ENCODE measurements around the gene FAM25C.
"Not testable (repeated sequence)": the region's sequence is repeated elsewhere in the genome, so short reads cannot be mapped to it uniquely, and the experiment has no call there.

Gene FAM25C

DNA sequence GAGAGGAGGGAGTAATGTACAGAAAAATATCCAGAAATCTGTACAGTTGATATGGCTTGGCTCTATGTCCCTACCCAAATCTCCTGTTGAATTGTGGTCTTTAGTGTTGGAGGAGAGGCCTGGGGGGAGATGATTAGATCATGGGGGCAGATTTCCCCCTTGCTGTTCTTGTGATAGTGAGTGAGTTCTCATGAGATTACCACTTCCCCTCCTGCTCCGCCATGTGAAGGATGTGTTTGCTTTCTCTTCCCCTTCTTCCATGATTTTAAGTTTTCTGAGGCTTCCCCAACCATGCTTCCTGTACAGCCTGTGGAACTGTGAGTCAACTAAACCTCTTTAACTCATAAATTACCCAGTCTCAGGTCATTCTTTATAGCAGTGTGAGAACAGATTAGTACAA is 52.2 kb downstream of the FAM25C start:
- not testable (repeated sequence) for DNase-seq
